Natural killer cell (primary cell): ENCODE data around the gene KAZN. TPM values are rescaled to one million over a fixed set of nuclear protein-coding genes. Genes with fewer than 3 reads are reported as not detected.

Experiments
- ATAC-seq, 3 donors: fragments of 150-1000 bp in 2 of 3; fragments of 200-7000 bp in 1 of 3; cut with Tn5 transposase; 1 replicate in 1 of 3; 2 replicates in 2 of 3; pipeline ENCODE4 v1.10.0; 2021; ENCODE audit warnings: mild to moderate bottlenecking in 2 of 3, moderate library complexity in 2 of 3
- DNase-seq, 2 donors: peaks; one replicate each; pipeline versions ENCODE4 v3.0.0 to v3.0.0-alpha.2; 2013 to 2021; ENCODE audit warnings: mixed read lengths in 1 of 2
- H3K27ac ChIP-seq: one replicate; pipeline ENCODE4 v1.5.1; 2013; ENCODE audit warnings: mild to moderate bottlenecking, low read length
- H3K27me3 ChIP-seq: one replicate; pipeline ENCODE4 v1.6.1; 2013; ENCODE audit warnings: low read length; ENCODE audit not compliant: control insufficient read depth, insufficient read depth
- H3K36me3 ChIP-seq: one replicate; pipeline ENCODE4 v1.6.1; 2013; ENCODE audit warnings: low read length; ENCODE audit not compliant: control insufficient read depth, insufficient read depth
- H3K4me1 ChIP-seq: one replicate; pipeline ENCODE4 v1.6.1; 2013; ENCODE audit warnings: low read length; ENCODE audit not compliant: control insufficient read depth, insufficient read depth
- H3K4me3 ChIP-seq: one replicate; pipeline ENCODE4 v1.5.1; 2013; ENCODE audit warnings: low read length
- H3K9me3 ChIP-seq: one replicate; pipeline ENCODE4 v1.6.1; 2013; ENCODE audit warnings: low read length; ENCODE audit not compliant: control insufficient read depth, insufficient read depth
- H3K27ac Mint-ChIP-seq, 2 donors: one replicate each; pipeline ENCODE4 v1.8.0; 2022; ENCODE audit warnings: mild to moderate bottlenecking in 2 of 2, mixed read lengths in 2 of 2, moderate library complexity in 1 of 2
- H3K27me3 Mint-ChIP-seq, 2 donors: one replicate each; pipeline ENCODE4 v1.8.0; 2022; ENCODE audit warnings: low read depth in 2 of 2, mixed read lengths in 2 of 2
- H3K36me3 Mint-ChIP-seq: one replicate; pipeline ENCODE4 v1.8.0; 2022; ENCODE audit warnings: mixed read lengths
- H3K4me1 Mint-ChIP-seq, 2 donors: one replicate each; pipeline ENCODE4 v1.8.0; 2022; ENCODE audit warnings: mixed read lengths in 2 of 2
- H3K4me3 Mint-ChIP-seq: one replicate; pipeline ENCODE4 v1.8.0; 2022; ENCODE audit warnings: mild to moderate bottlenecking, moderate library complexity, mixed read lengths
- H3K9me3 Mint-ChIP-seq, 2 donors: one replicate each; pipeline ENCODE4 v1.8.0; 2022; ENCODE audit warnings: mixed read lengths in 2 of 2
- WGBS: methylation state at CpG from one replicate; pipeline ENCODE4 v1.1.7; 2013; ENCODE audit warnings: missing lambda C conversion rate; ENCODE audit not compliant: insufficient coverage; 5-methylcytosine and 5-hydroxymethylcytosine counted together
- intact Hi-C: fragments of 100-400 bp; cut with micrococcal nuclease; formaldehyde crosslinking; loops from one replicate; pipeline ENCODE4 v1.14.2; 2022
- total RNA-seq, 4 donors: library from RNA; stranded (reverse); fragments of 120-200 nt in 1 of 4; gene quantifications; one replicate each; pipeline versions ENCODE4 v1.2.3 to v1.2.4, GENCODE V29; 2013 to 2022
- TF ChIP-seq, protein P1 (sequence below): fragments of 200-600 bp; IDR thresholded peaks from one replicate; pipeline ENCODE4 v1.8.0; 2022; ENCODE audit warnings: antibody characterized with exemption

Gene KAZN
- total RNA-seq, 3 donors from 2014 or later (not counting 1 experiment from before 2014, with no cell fraction given) = 1.2 to 2.0 (median 1.7) TPM

DNA sequence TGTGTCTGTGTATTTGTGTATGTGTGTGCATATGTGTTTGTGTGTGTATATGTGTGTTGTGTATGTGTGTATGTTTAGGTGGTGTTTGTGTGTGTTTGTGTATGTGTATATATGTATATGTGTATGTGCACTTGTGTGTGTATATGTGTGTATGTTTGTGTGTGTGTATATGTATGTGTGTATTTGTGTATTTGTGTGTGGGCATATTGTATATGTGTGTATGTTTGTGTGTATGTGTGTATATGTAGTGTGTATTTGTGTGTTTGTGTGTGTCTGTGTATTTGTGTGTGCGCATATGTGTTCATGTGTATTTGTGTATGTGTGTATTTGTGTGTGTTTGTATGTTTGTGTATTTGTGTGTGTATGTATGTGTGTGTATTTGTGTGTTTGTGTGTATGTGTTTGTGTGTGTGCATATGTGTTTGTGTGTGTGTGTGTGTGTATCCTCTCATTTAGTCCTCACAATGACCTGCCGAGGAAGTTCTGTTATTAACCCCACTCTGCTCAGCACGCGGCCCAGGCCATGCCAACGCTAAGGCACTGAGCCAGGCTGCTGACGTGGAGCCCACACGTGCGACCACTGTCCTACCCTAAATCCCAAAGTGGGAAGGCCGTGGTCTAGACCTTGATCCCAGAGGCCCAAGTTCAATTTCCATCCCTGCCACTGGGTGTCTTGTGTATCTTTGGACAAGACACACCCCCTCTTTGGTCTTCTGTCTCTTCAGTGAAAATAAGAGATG is 511.8 kb downstream of the KAZN start:
- no peaks in the 10 kb centered on the region for H3K27me3 ChIP-seq
- no peaks in the 10 kb centered on the region for H3K36me3 Mint-ChIP-seq
- DNase-seq (no peak), ATAC-seq (no peak)
- no peak overlapping the region for H3K27ac Mint-ChIP-seq
- H3K9me3 Mint-ChIP-seq = no peaks in the 10 kb centered on the region
- H3K4me1 ChIP-seq = peaks cover 3% of the 10 kb centered on the region
- H3K27me3 Mint-ChIP-seq = peaks cover 0 to 3% of the 10 kb centered on the region in 2 donors
- H3K36me3 ChIP-seq = no peaks in the 10 kb centered on the region
- peaks cover 0 to 5% of the 10 kb centered on the region in 2 donors for H3K4me1 Mint-ChIP-seq
- no peaks in the 10 kb centered on the region for H3K9me3 ChIP-seq
- H3K4me3 ChIP-seq = no peak overlapping the region
- intact Hi-C loops = no loop called here
- TF ChIP-seq, protein P1, sequence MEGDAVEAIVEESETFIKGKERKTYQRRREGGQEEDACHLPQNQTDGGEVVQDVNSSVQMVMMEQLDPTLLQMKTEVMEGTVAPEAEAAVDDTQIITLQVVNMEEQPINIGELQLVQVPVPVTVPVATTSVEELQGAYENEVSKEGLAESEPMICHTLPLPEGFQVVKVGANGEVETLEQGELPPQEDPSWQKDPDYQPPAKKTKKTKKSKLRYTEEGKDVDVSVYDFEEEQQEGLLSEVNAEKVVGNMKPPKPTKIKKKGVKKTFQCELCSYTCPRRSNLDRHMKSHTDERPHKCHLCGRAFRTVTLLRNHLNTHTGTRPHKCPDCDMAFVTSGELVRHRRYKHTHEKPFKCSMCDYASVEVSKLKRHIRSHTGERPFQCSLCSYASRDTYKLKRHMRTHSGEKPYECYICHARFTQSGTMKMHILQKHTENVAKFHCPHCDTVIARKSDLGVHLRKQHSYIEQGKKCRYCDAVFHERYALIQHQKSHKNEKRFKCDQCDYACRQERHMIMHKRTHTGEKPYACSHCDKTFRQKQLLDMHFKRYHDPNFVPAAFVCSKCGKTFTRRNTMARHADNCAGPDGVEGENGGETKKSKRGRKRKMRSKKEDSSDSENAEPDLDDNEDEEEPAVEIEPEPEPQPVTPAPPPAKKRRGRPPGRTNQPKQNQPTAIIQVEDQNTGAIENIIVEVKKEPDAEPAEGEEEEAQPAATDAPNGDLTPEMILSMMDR = no peak
- H3K27ac ChIP-seq = no peak overlapping the region
- 97% methylated on average over 9 of the region's 9 CpGs for WGBS
- no peak overlapping the region for H3K4me3 Mint-ChIP-seq

DNA sequence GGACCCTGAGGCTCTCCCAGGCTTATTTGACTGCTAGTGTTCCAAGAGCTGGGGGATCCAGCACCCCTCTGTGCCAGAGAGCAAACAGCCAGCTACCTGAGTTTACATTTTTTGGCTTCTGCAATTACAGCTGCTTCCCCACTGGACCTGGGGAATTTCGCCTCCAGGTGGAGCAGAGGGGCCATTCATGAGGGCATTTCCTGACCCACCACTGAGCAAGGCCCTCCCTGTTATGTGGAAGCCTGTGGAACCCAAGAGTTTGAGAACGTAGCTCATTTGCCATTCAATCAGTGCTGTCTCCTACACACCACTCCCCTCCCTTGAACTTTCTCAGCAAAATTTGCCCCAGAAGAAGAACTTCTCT is 512.4 kb downstream of the KAZN start:
- WGBS = 89% methylated on average over 2 of the region's 2 CpGs
- Histone ChIP-seq H3K9me3 (no peaks in the 10 kb centered on the region), H3K27ac (no peak overlapping the region), H3K4me1 (peaks cover 3% of the 10 kb centered on the region), H3K36me3 (no peaks in the 10 kb centered on the region), H3K4me3 (no peak overlapping the region), H3K27me3 (no peaks in the 10 kb centered on the region)
- intact Hi-C loops = no loop called here
- H3K4me3 Mint-ChIP-seq = no peak overlapping the region
- DNase-seq = no peak
- ATAC-seq = no peak
- H3K27ac Mint-ChIP-seq = no peak overlapping the region
- TF ChIP-seq, protein P1 = no peak
- H3K9me3 Mint-ChIP-seq = no peaks in the 10 kb centered on the region
- no peaks in the 10 kb centered on the region for H3K36me3 Mint-ChIP-seq
- H3K27me3 Mint-ChIP-seq = peaks cover 0 to 3% of the 10 kb centered on the region in 2 donors
- H3K4me1 Mint-ChIP-seq = peaks cover 0 to 5% of the 10 kb centered on the region in 2 donors

DNA sequence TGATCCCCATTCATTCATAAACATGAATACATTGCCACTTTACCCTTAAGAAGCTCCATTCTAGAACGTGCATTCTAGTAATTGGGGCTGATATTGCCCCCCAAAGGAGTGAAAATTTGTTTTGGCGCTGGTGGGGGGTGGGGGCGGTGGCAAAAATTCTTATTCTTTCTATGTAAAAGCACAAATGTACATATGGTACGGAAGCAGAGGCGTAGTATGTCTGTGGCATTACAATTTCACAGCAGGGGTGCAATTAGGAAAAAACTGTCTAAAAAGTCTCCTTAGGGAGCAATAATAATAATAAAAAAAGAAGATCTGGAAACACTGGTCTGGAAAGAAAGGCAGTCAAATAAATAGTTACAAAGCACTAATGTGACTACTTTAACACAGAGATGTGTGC is 514.7 kb downstream of the KAZN start:
- H3K27me3 Mint-ChIP-seq = peaks cover 0 to 3% of the 10 kb centered on the region in 2 donors
- H3K36me3 ChIP-seq = no peaks in the 10 kb centered on the region
- H3K36me3 Mint-ChIP-seq = no peaks in the 10 kb centered on the region
- WGBS = 100% methylated on average over 4 of the region's 5 CpGs
- H3K27me3 ChIP-seq = no peaks in the 10 kb centered on the region
- TF ChIP-seq, protein P1 = no peak
- H3K4me3 ChIP-seq = no peak overlapping the region
- H3K4me1 ChIP-seq = peaks cover 3% of the 10 kb centered on the region
- no peaks in the 10 kb centered on the region for H3K9me3 Mint-ChIP-seq
- DNase-seq (no peak), ATAC-seq (no peak)
- H3K4me3 Mint-ChIP-seq = no peak overlapping the region
- no peak overlapping the region for H3K27ac ChIP-seq
- intact Hi-C loops = no loop called here
- H3K27ac Mint-ChIP-seq = no peak overlapping the region
- peaks cover 0 to 5% of the 10 kb centered on the region in 2 donors for H3K4me1 Mint-ChIP-seq
- H3K9me3 ChIP-seq = no peaks in the 10 kb centered on the region

DNA sequence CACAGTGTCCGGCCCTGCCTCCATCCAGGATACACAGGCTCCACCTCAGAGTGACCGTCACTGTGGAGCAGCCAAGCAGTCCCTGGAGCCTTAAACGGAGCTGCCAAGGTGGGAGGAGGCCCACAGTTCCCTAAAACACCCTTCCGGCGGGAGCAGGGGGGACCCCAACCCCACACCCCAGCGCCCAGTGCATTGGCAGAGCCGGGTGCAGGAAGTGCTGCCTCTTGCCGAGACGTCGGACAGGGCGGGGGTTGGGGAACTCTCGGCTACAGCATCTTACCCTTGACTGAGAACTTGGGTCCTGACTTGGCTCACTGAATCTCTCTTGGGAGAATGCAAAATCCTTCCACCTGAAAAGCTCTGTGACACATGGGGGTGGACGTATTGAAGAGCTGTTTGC is 516.4 kb downstream of the KAZN start:
- ATAC-seq = no peak
- no peak overlapping the region for H3K27ac ChIP-seq
- no peak for DNase-seq
- no peaks in the 10 kb centered on the region for H3K36me3 ChIP-seq
- no peaks in the 10 kb centered on the region for H3K36me3 Mint-ChIP-seq
- WGBS = 87% methylated on average over 13 of the region's 13 CpGs
- TF ChIP-seq, protein P1 = no peak
- H3K9me3 ChIP-seq = no peaks in the 10 kb centered on the region
- H3K9me3 Mint-ChIP-seq = no peaks in the 10 kb centered on the region
- no peaks in the 10 kb centered on the region for H3K27me3 ChIP-seq
- H3K4me3 ChIP-seq = no peak overlapping the region
- intact Hi-C loops = no loop called here
- H3K27ac Mint-ChIP-seq = no peak overlapping the region
- peaks cover 3% of the 10 kb centered on the region for H3K4me1 ChIP-seq
- no peak overlapping the region for H3K4me3 Mint-ChIP-seq
- peaks cover 0 to 3% of the 10 kb centered on the region in 2 donors for H3K27me3 Mint-ChIP-seq
- H3K4me1 Mint-ChIP-seq = peaks cover 0 to 5% of the 10 kb centered on the region in 2 donors
